HG02623 (cell line): ENCODE results near the gene ZKSCAN2.

Experiments
- ATAC-seq: cut with Tn5 transposase; IDR thresholded peaks from one replicate; pipeline ENCODE4 v1.9.1; 2021; ENCODE audit warnings: moderate library complexity; ENCODE audit not compliant: unreplicated experiment

Gene ZKSCAN2

GRCh38 chr16:25257470-25257955 is at the start of gene ZKSCAN2:
Gene ZKSCAN2 (minus strand): TSS chr16:25257845. CDS start chr16:25257127, 718 bp downstream.
- peak; percentile 76 for ATAC-seq

- ATAC-seq = no peak
These were observed 42.3 kb upstream of the ZKSCAN2 start for GRCh38 chr16:25299792-25300590.

- ATAC-seq = no peak
These were observed 40.7 kb upstream of the ZKSCAN2 start for GRCh38 chr16:25298165-25298872.

GRCh38 chr16:25297151-25297787 is 39.6 kb upstream of the ZKSCAN2 start:
- no peak for ATAC-seq

DNA sequence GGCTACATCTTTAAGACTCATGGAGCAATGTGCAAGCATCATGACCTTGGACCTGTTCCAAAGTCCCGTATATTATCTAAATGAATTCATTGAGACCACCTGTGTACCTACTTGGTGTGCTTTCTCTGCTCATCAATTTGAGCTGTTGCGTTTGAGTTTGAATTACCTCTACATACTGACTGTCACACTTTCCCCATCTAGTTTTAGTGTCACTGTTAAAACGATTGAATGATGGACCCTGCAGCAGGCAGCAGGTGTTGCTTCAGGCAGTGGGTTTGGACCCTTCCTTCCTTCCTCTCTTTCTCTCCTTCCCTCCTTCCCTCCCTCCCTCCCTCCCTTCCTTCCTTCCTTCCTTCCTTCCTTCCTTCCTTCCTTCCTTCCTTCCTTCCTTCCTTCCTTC is 33.9 kb upstream of the ZKSCAN2 start:
- no peak for ATAC-seq

DNA sequence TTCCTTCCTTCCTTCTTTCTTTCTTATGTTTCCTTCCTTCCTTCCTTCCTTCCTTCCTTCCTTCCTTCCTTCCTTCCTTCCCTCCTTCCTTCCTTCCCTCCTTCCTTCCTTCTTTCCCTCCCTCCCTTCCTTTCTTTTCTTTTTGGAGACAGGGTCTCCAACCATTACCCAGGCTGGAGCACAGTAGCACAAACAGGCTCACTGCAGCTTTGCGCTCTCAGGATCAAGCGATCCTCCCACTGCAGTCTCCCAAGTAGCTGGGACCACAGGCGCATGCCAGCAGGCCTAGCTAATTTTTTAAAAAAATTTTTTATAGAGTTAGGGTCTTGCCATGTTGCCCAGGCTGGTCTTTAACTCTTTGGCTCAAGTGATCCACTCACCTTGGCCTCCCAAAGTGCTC is 31.8 kb upstream of the ZKSCAN2 start:
- ATAC-seq = no peak

GRCh38 chr16:25279491-25279890 is 21.8 kb upstream of the ZKSCAN2 start:
- no peak for ATAC-seq

GRCh38 chr16:25271421-25271820 is 13.8 kb upstream of the ZKSCAN2 start:
- no peak for ATAC-seq

- no peak for ATAC-seq
These were observed 12.9 kb upstream of the ZKSCAN2 start for GRCh38 chr16:25270577-25270976.

- no peak for ATAC-seq
These were observed 12.2 kb upstream of the ZKSCAN2 start for GRCh38 chr16:25269879-25270278.

DNA sequence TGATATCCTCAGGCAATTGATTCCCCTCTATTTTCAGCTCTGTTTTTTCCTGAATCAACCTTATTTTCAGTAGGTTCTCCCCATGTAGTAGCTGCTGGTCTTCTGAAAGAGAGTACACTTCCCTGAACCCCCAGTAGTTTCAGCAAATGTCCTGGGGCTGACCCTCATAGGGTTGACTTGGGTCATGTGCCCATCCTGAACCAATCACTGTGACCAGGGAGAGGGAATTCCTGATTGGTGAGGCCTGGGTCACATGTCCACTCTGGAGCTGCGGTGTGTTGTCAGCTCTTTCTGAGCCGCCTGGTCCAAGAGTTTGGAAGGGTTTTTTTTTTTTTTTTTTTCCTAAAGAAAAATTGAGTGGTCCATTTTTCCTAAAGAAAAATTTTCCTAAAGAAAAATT is 8.3 kb upstream of the ZKSCAN2 start:
- no peak for ATAC-seq

GRCh38 chr16:25264597-25264996 is 7.0 kb upstream of the ZKSCAN2 start:
- ATAC-seq = no peak

GRCh38 chr16:25260416-25260815 is 2.8 kb upstream of the ZKSCAN2 start:
- ATAC-seq = no peak

DNA sequence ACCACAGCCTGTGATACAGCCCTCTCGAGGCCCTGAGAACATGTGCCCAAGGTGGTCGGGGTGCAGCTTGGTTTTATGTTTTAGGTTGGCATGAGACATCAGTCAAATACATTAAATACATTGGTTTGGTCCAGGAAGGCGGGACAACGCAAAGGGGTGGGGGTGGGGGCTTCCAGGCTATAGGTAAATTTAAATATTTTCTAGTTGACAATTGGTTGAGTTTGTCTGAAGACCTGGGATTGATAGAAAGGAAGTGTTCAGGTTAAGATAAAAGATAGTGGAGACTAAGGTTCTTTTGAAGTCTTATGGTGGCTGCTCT is 1.2 kb upstream of the ZKSCAN2 start:
- ATAC-seq = no peak

GRCh38 chr16:25257956-25258860 is 563 bp upstream of the ZKSCAN2 start:
- ATAC-seq = peak; percentile 31

GRCh38 chr16:25256695-25257469 is 763 bp downstream of the ZKSCAN2 start:
- no peak for ATAC-seq

GRCh38 chr16:25253322-25253721 is 4.3 kb downstream of the ZKSCAN2 start:
- no peak for ATAC-seq

GRCh38 chr16:25250467-25250866 is 7.2 kb downstream of the ZKSCAN2 start:
- no peak for ATAC-seq

- ATAC-seq = no peak
These were observed 21.7 kb downstream of the ZKSCAN2 start for GRCh38 chr16:25235991-25236390.

GRCh38 chr16:25228372-25228771 is 29.3 kb downstream of the ZKSCAN2 start:
- ATAC-seq = no peak
